Prostate gland (tissue), 2 donors: ENCODE results near the gene ATP13A1. TPM values are rescaled to one million over a fixed set of nuclear protein-coding genes. Genes with fewer than 3 reads are reported as not detected.
"Not testable (repeated sequence)": the region's sequence is repeated elsewhere in the genome, so short reads cannot be mapped to it uniquely, and the experiment has no call there.

Source experiments
- DNase-seq: peaks from one replicate; pipeline ENCODE4 v3.0.0-alpha.2; 2019; ENCODE audit warnings: low spot score
- H3K27ac ChIP-seq, 2 donors: fragments of 200-600 bp; sonication (generic); 2 replicates each; pipeline ENCODE4 v1.5.1; 2017 to 2019
- H3K27me3 ChIP-seq: fragments of 200-600 bp; sonication (generic); replicated peaks from 2 replicates; pipeline ENCODE4 v1.5.1; 2019; ENCODE audit not compliant: insufficient read depth
- H3K36me3 ChIP-seq, 2 donors: fragments of 200-600 bp; sonication (generic); 1 replicate in 1 of 2; 2 replicates in 1 of 2; pipeline versions ENCODE4 v1.5.1 to v1.8.1; 2017 to 2019
- H3K4me1 ChIP-seq: fragments of 200-600 bp; sonication (generic); replicated peaks from 2 replicates; pipeline ENCODE4 v1.5.1; 2019
- H3K4me3 ChIP-seq, 2 donors: fragments of 200-600 bp; sonication (generic); 2 replicates each; pipeline ENCODE4 v1.5.1; 2017 to 2019
- H3K9me3 ChIP-seq: fragments of 200-600 bp; sonication (generic); 2 replicates; pipeline ENCODE4 v1.5.1; 2017
- POLR2A ChIP-seq: fragments of 450-650 bp; IDR thresholded peaks from one replicate; pipeline ENCODE4 v1.6.1; 2016; ENCODE audit warnings: antibody characterized with exemption, mild to moderate bottlenecking
- POLR2AphosphoS5 ChIP-seq: sonication (generic); formaldehyde crosslinking; IDR thresholded peaks from one replicate; pipeline ENCODE4 v1.6.1; 2017; ENCODE audit warnings: antibody characterized with exemption
- WGBS: methylation state at CpG from one replicate; pipeline ENCODE4 v1.1.5; 2018; 5-methylcytosine and 5-hydroxymethylcytosine counted together
- intact Hi-C: fragments of 100-400 bp; cut with DNase I; formaldehyde crosslinking; loops from one replicate; pipeline ENCODE4 v1.14.2; 2022
- total RNA-seq, 2 donors: library from RNA; depleted of rRNA; stranded (reverse); fragments of >200 nt; gene quantifications; one replicate each; pipeline ENCODE4 v1.1.0, GENCODE V29; 2016
- TF ChIP-seq, protein P1 (sequence below), 4 experiments: fragments of 200-600 bp in 2 of 4; fragments of 450-650 bp in 2 of 4; sonication (generic) in 2 of 4; IDR thresholded peaks; 1 replicate in 3 of 4; 2 replicates in 1 of 4; pipeline ENCODE4 v1.5.1; 2016 to 2019; ENCODE audit warnings: antibody characterized with exemption in 4 of 4, mild to moderate bottlenecking in 2 of 4, moderate library complexity in 2 of 4

Gene ATP13A1
- total RNA-seq, 2 donors from 2014 or later: 227 to 315 TPM

DNA sequence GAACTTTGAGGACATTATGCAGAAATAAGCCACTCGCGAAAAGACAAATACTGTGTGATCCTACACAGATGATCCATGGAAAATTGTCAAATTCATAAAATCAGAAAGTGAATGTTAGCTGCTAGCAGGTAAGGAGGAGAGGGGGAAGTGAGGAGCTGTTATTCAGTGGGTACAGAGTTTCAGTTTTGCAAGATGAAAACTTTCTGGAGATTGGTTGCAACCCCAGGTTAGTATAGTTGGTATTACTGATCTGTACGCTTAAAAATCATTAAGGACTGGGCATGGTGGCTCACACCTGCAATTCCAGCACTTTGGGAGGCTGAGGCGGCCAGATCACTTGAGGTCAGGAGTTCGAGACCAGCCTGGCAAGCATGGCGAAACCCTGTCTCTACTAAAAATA, 23.1 kb upstream of the ATP13A1 start:
- H3K4me3 ChIP-seq: no peak overlapping the region
- H3K27ac ChIP-seq: no peak overlapping the region
- no peaks in the 10 kb centered on the region for H3K4me1 ChIP-seq
- no peaks in the 10 kb centered on the region for H3K9me3 ChIP-seq
- TF ChIP-seq POLR2A (no peak), POLR2AphosphoS5 (no peak)
- TF ChIP-seq, protein P1, sequence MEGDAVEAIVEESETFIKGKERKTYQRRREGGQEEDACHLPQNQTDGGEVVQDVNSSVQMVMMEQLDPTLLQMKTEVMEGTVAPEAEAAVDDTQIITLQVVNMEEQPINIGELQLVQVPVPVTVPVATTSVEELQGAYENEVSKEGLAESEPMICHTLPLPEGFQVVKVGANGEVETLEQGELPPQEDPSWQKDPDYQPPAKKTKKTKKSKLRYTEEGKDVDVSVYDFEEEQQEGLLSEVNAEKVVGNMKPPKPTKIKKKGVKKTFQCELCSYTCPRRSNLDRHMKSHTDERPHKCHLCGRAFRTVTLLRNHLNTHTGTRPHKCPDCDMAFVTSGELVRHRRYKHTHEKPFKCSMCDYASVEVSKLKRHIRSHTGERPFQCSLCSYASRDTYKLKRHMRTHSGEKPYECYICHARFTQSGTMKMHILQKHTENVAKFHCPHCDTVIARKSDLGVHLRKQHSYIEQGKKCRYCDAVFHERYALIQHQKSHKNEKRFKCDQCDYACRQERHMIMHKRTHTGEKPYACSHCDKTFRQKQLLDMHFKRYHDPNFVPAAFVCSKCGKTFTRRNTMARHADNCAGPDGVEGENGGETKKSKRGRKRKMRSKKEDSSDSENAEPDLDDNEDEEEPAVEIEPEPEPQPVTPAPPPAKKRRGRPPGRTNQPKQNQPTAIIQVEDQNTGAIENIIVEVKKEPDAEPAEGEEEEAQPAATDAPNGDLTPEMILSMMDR (IDR thresholded peaks at IDR 0.05): no peak
- 96% methylated on average over 6 of the region's 6 CpGs for WGBS
- H3K36me3 ChIP-seq: no peaks in the 10 kb centered on the region
- no peak for DNase-seq
- H3K27me3 ChIP-seq: no peaks in the 10 kb centered on the region
- intact Hi-C loops: no loop called here

DNA sequence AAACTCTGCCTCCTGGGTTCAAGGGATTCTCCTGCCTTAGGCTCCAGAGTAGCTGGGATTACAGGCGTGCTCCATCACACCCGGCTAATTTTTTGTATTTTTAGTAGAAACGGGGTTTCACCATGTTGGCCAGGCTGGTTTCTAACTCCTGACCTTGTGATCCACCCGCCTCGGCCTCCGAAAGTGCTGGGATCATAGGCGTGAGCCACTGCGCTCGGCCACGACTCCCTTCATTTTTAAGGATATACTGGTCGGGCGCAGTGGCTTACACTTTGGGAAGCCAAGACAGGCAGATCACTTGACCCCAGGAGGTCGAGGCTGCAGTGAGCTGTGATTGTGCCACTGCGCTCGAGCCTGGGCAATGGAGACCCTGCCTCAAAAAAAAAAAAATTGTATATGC, 22.6 kb upstream of the ATP13A1 start:
- H3K27me3 ChIP-seq, H3K4me1 ChIP-seq, H3K9me3 ChIP-seq, H3K36me3 ChIP-seq, DNase-seq, H3K4me3 ChIP-seq, H3K27ac ChIP-seq, intact Hi-C loops: not testable (repeated sequence)
- 94% methylated on average over 15 of the region's 15 CpGs for WGBS

DNA sequence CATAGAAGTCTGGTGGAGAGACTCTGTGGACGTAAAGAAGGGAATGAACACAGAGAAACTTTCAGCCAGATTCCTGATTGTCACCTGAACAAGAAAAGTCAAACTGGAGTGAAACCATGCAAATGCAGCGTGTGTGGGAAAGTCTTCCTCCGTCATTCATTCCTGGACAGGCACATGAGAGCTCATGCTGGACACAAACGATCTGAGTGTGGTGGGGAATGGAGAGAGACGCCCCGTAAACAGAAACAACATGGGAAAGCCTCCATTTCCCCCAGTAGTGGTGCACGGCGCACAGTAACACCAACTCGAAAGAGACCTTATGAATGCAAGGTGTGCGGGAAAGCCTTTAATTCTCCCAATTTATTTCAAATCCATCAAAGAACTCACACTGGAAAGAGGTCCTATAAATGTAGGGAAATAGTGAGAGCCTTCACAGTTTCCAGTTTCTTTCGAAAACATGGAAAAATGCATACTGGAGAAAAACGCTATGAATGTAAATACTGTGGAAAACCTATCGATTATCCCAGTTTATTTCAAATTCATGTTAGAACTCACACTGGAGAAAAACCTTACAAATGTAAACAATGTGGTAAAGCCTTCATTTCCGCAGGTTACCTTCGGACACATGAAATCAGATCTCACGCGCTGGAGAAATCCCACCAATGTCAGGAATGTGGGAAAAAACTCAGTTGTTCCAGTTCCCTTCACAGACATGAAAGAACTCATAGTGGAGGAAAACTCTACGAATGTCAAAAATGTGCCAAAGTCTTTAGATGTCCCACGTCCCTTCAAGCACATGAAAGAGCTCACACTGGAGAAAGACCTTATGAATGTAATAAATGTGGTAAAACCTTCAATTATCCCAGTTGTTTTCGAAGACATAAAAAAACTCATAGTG, 15.9 kb upstream of the ATP13A1 start:
- Histone ChIP-seq H3K36me3 (peaks cover 0 to 14% of the 10 kb centered on the region in 2 donors), H3K9me3 (no peaks in the 10 kb centered on the region), H3K27ac (no peak overlapping the region), H3K4me3 (no peak overlapping the region), H3K4me1 (no peaks in the 10 kb centered on the region), H3K27me3 (no peaks in the 10 kb centered on the region)
- DNase-seq: no peak
- intact Hi-C loops: no loop called here
- TF ChIP-seq, protein P1 (IDR thresholded peaks at IDR 0.05): no peak
- no peak for TF ChIP-seq POLR2AphosphoS5
- TF ChIP-seq POLR2A: no peak
- 96% methylated on average over 20 of the region's 20 CpGs for WGBS

DNA sequence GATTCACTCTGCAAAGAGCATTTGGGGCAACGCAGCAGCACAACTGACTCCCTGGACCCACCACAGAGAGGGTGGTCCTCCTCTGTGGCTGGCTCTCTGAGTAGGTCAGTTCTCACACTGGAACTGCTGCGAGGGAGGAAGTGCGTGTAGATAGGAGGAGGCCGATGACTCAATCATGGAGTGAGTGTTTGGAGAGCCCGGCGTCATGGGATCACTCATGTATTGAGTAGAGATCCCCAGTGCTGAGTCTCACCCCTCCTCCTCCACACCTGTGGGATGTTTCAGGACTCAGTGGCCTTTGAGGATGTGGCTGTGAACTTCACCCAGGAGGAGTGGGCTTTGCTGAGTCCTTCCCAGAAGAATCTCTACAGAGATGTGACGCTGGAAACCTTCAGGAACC, 14.1 kb upstream of the ATP13A1 start:
- Histone ChIP-seq H3K27ac (no peak overlapping the region), H3K4me1 (no peaks in the 10 kb centered on the region), H3K27me3 (no peaks in the 10 kb centered on the region), H3K36me3 (peaks cover 0 to 14% of the 10 kb centered on the region in 2 donors), H3K9me3 (no peaks in the 10 kb centered on the region), H3K4me3 (no peak overlapping the region)
- DNase-seq: no peak
- TF ChIP-seq, protein P1 (IDR thresholded peaks at IDR 0.05): no peak
- intact Hi-C loops: no loop called here
- WGBS: 89% methylated on average over 7 of the region's 7 CpGs

DNA sequence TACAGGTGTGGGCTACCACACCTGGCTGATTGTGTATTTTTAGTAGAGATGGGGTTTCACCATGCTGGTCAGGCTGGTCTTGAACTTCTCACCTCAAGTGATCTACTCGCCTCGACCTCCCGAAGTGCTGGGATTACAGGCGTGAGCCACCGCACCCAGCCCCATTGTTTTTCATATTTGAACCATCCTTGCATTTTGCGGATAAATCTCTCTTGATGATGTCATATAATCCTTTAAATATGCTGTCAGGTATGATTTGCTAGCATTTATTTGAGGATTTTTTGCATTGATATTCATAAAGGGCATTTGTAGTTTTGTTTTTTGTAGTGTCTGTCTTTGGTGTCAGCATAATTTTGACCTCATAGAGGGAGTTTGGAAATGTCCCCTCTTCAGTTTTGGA, 10.8 kb upstream of the ATP13A1 start:
- TF ChIP-seq POLR2AphosphoS5: no peak
- TF ChIP-seq, protein P1 (IDR thresholded peaks at IDR 0.05): no peak
- no peak for TF ChIP-seq POLR2A
- Histone ChIP-seq H3K9me3 (no peaks in the 10 kb centered on the region), H3K4me3 (no peak overlapping the region), H3K27me3 (no peaks in the 10 kb centered on the region), H3K4me1 (no peaks in the 10 kb centered on the region), H3K27ac (no peak overlapping the region), H3K36me3 (peaks cover 0 to 9% of the 10 kb centered on the region in 2 donors)
- intact Hi-C loops: no loop called here
- no peak for DNase-seq
- WGBS: 96% methylated on average over 6 of the region's 6 CpGs
